GM19452 (cell line): ENCODE measurements around the gene ARHGAP1.
"Not testable (repeated sequence)": the region's sequence is repeated elsewhere in the genome, so short reads cannot be mapped to it uniquely, and the experiment has no call there.

Experiments
- ATAC-seq: cut with Tn5 transposase; IDR thresholded peaks from one replicate; pipeline ENCODE4 v1.9.1; 2021; ENCODE audit not compliant: unreplicated experiment

ARHGAP1 gene

GRCh38 chr11:46724088-46724487, 23.7 kb upstream of the ARHGAP1 start:
- no peak for ATAC-seq

GRCh38 chr11:46723359-46723680, 22.9 kb upstream of the ARHGAP1 start:
- no peak for ATAC-seq

- no peak for ATAC-seq
These were observed 22.3 kb upstream of the ARHGAP1 start for GRCh38 chr11:46722566-46723358.

GRCh38 chr11:46721286-46721685, 20.9 kb upstream of the ARHGAP1 start:
- ATAC-seq, result no peak

- ATAC-seq, result no peak
These were observed 19.3 kb upstream of the ARHGAP1 start for GRCh38 chr11:46719543-46720218.

GRCh38 chr11:46719048-46719542, 18.7 kb upstream of the ARHGAP1 start, which contains the start of gene F2:
F2 (plus strand) TSS chr11:46719213; CDS start chr11:46719236, 23 bp downstream.
- no peak for ATAC-seq

- ATAC-seq, result no peak
These were observed 18.0 kb upstream of the ARHGAP1 start for GRCh38 chr11:46718155-46719019.

GRCh38 chr11:46717825-46718154, 17.4 kb upstream of the ARHGAP1 start:
- not testable (repeated sequence) for ATAC-seq

- no peak for ATAC-seq
These were observed 12.6 kb upstream of the ARHGAP1 start for GRCh38 chr11:46712874-46713576.

GRCh38 chr11:46711303-46711702, 10.9 kb upstream of the ARHGAP1 start:
- no peak for ATAC-seq

GRCh38 chr11:46710821-46711269, 10.4 kb upstream of the ARHGAP1 start:
- no peak for ATAC-seq

- ATAC-seq, result not testable (repeated sequence)
These were observed 8.9 kb upstream of the ARHGAP1 start for GRCh38 chr11:46709351-46709750.

GRCh38 chr11:46706886-46707285, 6.5 kb upstream of the ARHGAP1 start:
- ATAC-seq, result no peak

GRCh38 chr11:46705070-46705688, 4.8 kb upstream of the ARHGAP1 start:
- no peak for ATAC-seq

GRCh38 chr11:46701078-46701654, 747 bp upstream of the ARHGAP1 start:
- no peak for ATAC-seq

GRCh38 chr11:46698597-46698996, 1.8 kb downstream of the ARHGAP1 start:
- no peak for ATAC-seq

- no peak for ATAC-seq
These were observed 2.7 kb downstream of the ARHGAP1 start for GRCh38 chr11:46697723-46698122.

GRCh38 chr11:46697303-46697702, 3.1 kb downstream of the ARHGAP1 start:
- ATAC-seq, result no peak

GRCh38 chr11:46696212-46696558, 4.2 kb downstream of the ARHGAP1 start:
- no peak for ATAC-seq
